D721Med (cell line): ENCODE data around the gene BPIFB6.

Source experiments
- DNase-seq: peaks from one replicate; pipeline ENCODE4 v3.0.0; 2011; ENCODE audit warnings: low spot score; ENCODE audit not compliant: insufficient read length
- FAIRE-seq: peaks from 2 replicates; lab custom pipeline; 2011; peaks lifted over from hg19 to GRCh38; lab: Jason Lieb, UNC
- TF ChIP-seq, protein P1 (sequence below): IDR thresholded peaks from 2 replicates; pipeline ENCODE4 v1.5.1; 2012; ENCODE audit warnings: mild to moderate bottlenecking, control low read depth; ENCODE audit not compliant: insufficient read depth; ENCODE audit errors: missing control alignments

The BPIFB6 gene

DNA sequence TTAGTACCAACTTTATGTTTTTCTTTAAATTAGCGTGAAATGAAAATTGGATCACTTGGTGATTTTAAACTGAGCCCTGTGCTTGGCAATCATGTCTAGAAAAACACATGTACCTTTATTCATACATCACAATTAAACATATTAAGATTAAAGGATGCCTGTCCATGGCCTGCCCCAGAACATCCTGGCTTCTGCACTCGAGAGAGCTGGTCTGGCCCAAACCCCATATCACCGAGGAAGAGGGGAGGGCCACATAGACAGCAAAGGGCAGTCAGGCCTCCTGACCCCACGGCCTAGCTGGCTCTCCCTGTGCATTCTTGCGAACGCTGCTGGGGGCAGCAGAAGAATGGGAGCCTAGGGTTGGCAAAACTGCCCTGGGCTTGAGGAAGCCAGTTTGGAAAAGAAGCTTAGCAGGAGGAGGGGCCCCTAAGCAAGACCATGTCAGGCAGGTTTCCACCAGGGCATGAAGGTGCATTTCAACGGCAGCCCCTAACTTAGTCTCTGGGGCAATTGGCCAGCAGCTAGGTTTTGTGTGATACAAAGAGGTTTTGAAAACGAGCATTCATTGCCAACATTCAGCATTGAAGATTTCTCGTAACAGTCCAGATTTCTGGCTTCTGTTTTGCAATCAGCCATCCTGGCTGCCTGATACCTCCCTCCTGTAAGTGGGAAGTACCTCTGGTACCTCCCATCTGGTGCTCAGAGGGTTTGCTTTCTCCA is 30.8 kb downstream of the BPIFB6 start:
- FAIRE-seq (no peak), DNase-seq (no peak)
- TF ChIP-seq, protein P1, sequence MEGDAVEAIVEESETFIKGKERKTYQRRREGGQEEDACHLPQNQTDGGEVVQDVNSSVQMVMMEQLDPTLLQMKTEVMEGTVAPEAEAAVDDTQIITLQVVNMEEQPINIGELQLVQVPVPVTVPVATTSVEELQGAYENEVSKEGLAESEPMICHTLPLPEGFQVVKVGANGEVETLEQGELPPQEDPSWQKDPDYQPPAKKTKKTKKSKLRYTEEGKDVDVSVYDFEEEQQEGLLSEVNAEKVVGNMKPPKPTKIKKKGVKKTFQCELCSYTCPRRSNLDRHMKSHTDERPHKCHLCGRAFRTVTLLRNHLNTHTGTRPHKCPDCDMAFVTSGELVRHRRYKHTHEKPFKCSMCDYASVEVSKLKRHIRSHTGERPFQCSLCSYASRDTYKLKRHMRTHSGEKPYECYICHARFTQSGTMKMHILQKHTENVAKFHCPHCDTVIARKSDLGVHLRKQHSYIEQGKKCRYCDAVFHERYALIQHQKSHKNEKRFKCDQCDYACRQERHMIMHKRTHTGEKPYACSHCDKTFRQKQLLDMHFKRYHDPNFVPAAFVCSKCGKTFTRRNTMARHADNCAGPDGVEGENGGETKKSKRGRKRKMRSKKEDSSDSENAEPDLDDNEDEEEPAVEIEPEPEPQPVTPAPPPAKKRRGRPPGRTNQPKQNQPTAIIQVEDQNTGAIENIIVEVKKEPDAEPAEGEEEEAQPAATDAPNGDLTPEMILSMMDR = no peak

GRCh38 chr20:33062825-33063149 is 31.3 kb downstream of the BPIFB6 start:
- no peak for FAIRE-seq
- TF ChIP-seq, protein P1 = no peak
- no peak for DNase-seq

DNA sequence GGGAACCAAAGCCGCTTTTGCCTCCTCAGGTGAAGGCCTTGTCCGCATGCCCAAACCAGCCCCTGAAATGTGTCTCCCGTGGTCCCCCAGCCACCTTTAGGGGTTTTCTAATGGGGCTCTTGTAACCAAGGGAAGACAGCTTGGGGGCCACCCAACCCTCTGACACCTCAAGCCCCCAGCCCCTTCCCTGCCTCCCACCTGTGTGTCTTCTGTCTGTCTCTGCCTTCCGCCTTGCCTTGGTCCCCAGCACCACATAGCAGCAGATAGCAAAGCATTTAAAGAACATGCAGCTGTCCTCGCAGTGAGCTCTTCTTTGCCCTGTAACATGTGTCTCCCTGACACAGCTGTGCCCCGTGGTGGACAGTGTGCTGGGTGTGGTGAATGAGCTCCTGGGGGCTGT is 31.8 kb downstream of the BPIFB6 start:
- FAIRE-seq (no peak), DNase-seq (no peak)

DNA sequence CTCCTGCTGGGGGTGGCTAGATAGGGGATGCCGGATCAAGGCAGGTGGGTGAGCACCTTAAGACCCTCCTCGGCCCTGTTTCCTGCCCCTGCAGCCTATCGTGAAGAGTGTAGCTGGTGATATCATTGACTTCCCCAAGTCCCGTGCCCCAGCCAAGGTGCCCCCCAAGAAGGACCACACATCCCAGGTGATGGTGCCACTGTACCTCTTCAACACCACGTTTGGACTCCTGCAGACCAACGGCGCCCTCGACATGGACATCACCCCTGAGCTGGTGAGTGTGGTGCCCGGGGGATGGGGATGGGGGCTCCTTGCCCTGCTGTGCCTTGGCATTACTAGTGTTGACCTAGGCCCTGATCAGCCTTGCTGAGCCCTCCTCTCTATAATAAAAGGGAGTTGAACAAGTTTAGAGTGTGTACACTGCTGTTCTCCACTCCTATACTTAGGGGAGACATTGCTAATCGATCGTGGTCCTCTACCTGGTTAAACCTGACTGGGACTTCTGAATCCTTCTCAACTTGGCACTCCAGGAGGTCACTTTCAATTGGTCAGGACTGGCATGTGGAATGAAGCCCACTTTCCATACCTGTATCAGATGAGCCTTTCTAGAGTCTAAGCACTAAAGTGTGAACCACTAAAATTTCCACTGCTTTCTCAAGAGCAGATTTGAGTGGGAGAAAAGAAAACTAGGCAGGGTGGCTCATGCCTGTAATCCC is 33.3 kb downstream of the BPIFB6 start:
- FAIRE-seq = no peak
- TF ChIP-seq, protein P1 = no peak
- no peak for DNase-seq

More for the DNA sequence above, 31.8 kb downstream of the BPIFB6 start:
- TF ChIP-seq, protein P1 = no peak

DNA sequence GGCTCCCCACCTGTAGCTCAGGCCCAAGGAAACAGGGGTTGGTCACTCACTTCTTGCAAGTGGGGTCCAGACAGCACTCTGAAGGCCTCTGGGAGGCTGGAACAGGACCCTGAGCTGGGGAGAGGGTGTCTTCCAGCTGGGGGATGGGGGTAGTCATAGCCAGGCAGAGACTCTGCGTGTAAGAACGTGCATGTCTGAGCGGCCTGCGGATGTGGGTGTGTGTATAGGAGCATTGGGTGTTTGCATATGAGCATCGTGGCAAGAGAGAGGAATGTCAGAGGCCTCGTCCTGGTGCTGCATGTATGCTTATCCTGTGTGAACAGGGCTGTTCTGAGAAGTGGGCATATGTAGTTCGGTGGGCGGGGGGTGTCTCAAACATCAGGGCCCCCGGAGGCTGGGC is 34.3 kb downstream of the BPIFB6 start:
- DNase-seq (no peak), FAIRE-seq (no peak)
- TF ChIP-seq, protein P1 = no peak

DNA sequence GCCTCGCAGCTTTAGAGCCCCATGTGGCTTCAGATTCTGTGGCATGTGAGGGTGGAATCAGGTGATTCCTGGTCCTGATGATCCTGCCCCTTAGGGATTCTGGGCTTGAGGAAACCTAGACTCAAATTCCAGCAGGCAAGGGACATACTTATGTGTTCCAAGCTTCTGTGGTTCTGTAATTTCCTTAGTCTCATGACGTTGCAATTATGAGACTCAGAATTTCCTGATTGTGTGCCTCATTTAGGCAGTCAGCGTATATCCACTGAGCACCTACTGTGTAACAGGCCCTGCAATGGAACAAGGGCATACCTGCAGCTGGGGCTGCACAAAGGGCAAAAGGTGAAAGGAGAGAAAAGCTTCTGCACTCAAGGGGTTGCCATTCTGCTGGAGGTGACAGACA is 36.4 kb downstream of the BPIFB6 start:
- FAIRE-seq = no peak

More for the DNA sequence above, 36.4 kb downstream of the BPIFB6 start:
- TF ChIP-seq, protein P1 = no peak
- no peak for DNase-seq
